Nephron progenitor cell (in vitro differentiated cells): ENCODE data around the gene DYNC1H1.
"Not testable (repeated sequence)": the region's sequence is repeated elsewhere in the genome, so short reads cannot be mapped to it uniquely, and the experiment has no call there.

ENCODE experiments used
- DNase-seq: peaks from one replicate; pipeline ENCODE4 v3.0.0; 2021
- H3K27ac Mint-ChIP-seq: 2 replicates; pipeline ENCODE4 v1.8.0; 2021; ENCODE audit warnings: mild to moderate bottlenecking, moderate library complexity, mixed read lengths
- H3K27me3 Mint-ChIP-seq: 2 replicates; pipeline ENCODE4 v1.8.0; 2021; ENCODE audit warnings: mild to moderate bottlenecking, low read depth, mixed read lengths; ENCODE audit not compliant: poor library complexity
- H3K36me3 Mint-ChIP-seq: 2 replicates; pipeline ENCODE4 v1.8.0; 2021; ENCODE audit warnings: low read depth, mixed read lengths
- H3K4me1 Mint-ChIP-seq: 2 replicates; pipeline ENCODE4 v1.8.0; 2021; ENCODE audit warnings: mixed read lengths
- H3K4me3 Mint-ChIP-seq: 2 replicates; pipeline ENCODE4 v1.8.0; 2021; ENCODE audit warnings: mild to moderate bottlenecking, moderate library complexity, mixed read lengths
- H3K9me3 Mint-ChIP-seq: 2 replicates; pipeline ENCODE4 v1.8.0; 2021; ENCODE audit warnings: mild to moderate bottlenecking, moderate library complexity, mixed read lengths
- CTCF ChIP-seq: fragments of 200-600 bp; sonication (generic); IDR thresholded peaks from 2 replicates; pipeline ENCODE4 v1.5.0; 2021; ENCODE audit warnings: antibody characterized with exemption

DYNC1H1 gene

GRCh38 chr14:102058961-102059360 lies 94.6 kb downstream of the DYNC1H1 start:
- Mint-ChIP-seq H3K9me3 (no peaks in the 10 kb centered on the region), H3K4me1 (peaks cover 58% of the 10 kb centered on the region), H3K27ac (no peak overlapping the region), H3K36me3 (peaks cover 20% of the 10 kb centered on the region), H3K4me3 (no peak overlapping the region), H3K27me3 (peaks cover 10% of the 10 kb centered on the region)
- no peak for DNase-seq
- no peak for TF ChIP-seq CTCF

DNA sequence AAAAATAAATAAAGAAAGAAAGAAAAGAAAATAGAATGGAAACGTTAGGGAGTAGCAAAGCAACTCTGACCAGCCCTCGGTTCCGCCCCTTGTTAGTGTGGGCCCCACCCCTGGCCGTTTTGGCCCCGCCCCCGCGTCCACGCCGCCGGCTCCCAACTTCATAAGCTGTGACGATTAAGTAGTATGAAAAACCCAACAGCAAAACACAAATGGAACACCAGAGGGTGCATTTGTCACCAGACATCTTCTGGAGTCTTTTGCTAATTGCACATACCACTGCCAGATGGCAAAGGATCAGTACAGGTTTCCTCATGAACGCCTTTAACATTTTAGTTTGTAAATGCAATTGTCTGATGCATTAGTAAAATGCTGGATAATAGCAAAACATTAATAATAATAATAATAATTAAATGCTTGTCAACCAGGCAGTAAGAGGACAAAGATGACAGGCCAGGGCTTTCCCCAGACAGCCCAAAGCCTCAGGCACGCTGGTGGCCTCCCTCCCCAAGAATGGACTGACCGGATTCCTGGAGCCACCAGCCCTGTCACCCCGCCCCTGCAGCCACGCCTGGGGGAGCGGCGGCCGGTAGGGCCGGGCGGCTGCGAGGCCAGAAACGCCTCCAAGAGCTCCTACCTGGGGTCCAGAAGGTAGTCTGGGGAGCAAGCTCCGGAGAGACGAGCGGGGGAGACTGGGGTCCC lies 98.9 kb downstream of the DYNC1H1 start:
- Mint-ChIP-seq H3K4me3 (no peak overlapping the region), H3K36me3 (no peaks in the 10 kb centered on the region), H3K27me3 (peaks cover 9% of the 10 kb centered on the region), H3K27ac (no peak overlapping the region), H3K4me1 (peaks cover 39% of the 10 kb centered on the region), H3K9me3 (no peaks in the 10 kb centered on the region)
- TF ChIP-seq CTCF, result no peak
- peak; percentile 72 for DNase-seq

DNA sequence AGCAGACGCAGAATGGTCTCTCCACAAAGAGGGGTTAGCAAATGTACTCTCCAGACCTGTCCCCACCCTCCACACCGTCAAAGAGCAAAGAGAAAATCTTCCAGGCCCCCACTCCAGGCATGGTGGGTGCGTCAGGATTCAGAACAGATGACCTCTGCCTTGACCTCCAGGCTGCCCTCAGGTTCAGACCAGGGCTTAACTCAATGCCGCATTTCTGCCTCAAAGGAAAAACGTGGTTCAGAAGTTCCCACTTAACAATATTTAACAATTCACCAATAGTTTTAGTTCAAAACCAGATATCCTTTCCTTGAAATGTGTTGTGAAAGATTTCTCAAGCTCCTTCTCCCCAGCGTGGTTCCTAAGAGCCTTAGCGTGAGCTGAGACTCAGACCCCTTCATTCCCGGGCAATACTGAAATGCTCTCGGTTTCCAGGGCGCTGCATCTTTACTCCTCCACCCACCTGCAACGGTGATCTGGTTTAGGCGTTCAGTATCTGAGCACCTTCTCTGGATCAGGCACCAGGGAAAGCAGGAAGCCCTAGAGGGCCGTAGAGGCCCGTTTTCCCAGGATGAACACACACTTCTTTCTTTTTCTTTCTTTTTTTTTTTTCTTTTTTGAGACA lies 99.5 kb downstream of the DYNC1H1 start:
- Mint-ChIP-seq H3K36me3 (no peaks in the 10 kb centered on the region), H3K9me3 (peaks cover 1% of the 10 kb centered on the region), H3K27ac (peak overlapping the region; percentile 55), H3K27me3 (peaks cover 9% of the 10 kb centered on the region), H3K4me3 (no peak overlapping the region), H3K4me1 (peaks cover 32% of the 10 kb centered on the region)
- DNase-seq, result no peak
- TF ChIP-seq CTCF, result no peak

DNA sequence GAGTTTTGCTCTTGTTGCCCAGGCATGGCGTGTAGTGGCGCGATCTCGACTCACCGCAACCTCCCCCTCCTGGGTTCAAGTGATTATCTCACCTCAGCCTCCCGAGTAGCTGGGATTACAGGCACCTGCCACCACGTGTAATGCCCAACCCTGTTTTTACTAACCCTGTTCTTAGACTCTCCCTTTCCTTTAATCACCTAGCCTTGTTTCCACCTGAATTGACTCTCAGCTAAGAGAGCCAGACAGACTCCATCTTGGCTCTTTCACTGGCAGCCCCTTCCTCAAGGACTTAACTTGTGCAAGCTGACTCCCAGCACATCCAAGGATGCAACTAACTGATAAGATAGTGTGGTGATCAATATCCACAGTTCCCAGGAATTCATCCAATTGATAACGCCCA lies 100.2 kb downstream of the DYNC1H1 start:
- not testable (repeated sequence) for H3K27me3 Mint-ChIP-seq, H3K9me3 Mint-ChIP-seq, DNase-seq, H3K4me3 Mint-ChIP-seq, H3K36me3 Mint-ChIP-seq
- H3K27ac Mint-ChIP-seq, result peak overlapping the region; percentile 55
- H3K4me1 Mint-ChIP-seq, result peaks cover 29% of the 10 kb centered on the region

DNA sequence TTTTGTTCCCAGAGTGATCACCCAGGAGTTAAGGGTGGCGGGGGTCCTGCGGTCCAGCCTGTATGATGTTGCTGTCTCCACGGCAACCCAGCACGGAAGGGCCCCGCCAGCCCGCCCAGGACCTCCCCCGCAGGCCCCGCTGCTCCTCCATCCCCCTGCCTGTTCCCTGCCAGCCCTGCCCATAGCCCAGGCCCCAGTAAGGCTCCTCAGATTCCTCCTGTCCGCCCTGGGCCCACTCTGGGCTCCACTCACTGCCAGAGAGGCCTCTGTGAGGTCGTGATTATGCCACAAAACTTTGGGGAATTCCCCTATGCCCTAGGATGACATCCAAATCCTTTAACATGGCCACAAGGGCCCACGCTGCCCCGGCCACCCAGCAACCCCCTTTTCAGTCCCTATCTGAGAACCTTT lies 101.7 kb downstream of the DYNC1H1 start:
- Mint-ChIP-seq H3K9me3 (peaks cover 4% of the 10 kb centered on the region), H3K4me3 (no peak overlapping the region), H3K36me3 (no peaks in the 10 kb centered on the region), H3K27ac (no peak overlapping the region), H3K4me1 (peaks cover 24% of the 10 kb centered on the region), H3K27me3 (peaks cover 5% of the 10 kb centered on the region)
- no peak for DNase-seq
- no peak for TF ChIP-seq CTCF

DNA sequence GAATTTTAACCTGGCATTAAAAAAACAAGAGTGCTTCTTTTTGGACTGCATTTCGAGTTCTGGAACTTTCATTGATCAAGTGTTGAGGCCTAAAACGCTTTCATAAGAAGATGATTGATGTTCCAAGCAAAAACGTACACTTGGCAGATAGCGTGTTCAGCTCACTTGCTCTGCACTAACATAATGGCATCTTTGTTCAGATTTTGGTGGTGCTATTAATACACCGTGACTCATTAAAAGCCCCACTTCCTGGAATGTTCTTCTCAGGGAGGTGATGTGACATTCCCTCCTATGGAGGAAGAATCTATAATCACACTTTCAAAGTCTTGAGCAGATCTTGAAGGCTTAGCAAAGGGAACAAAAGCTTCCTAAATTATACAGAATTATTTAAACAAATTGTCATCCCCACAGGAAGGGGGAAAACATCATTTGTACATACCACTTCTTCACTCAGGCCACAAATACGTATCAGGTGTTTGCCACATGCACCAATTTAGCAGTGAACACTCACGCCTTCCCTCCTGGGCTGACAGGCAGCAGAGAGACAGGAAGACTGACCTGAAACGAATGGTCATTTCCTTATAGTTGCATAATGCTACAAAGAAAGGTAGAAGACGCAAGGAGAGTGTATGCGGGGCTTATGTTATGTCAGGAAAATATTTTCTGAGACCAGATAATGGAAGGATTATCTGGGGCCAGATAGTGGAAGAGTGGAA lies 107.1 kb downstream of the DYNC1H1 start:
- H3K27me3 Mint-ChIP-seq, result peaks cover 3% of the 10 kb centered on the region
- peaks cover 18% of the 10 kb centered on the region for H3K9me3 Mint-ChIP-seq
- H3K27ac Mint-ChIP-seq, result peak overlapping the region; percentile 54
- TF ChIP-seq CTCF, result no peak
- peaks cover 3% of the 10 kb centered on the region for H3K4me1 Mint-ChIP-seq
- no peak overlapping the region for H3K4me3 Mint-ChIP-seq
- DNase-seq, result no peak
- H3K36me3 Mint-ChIP-seq, result peaks cover 15% of the 10 kb centered on the region
